GM12875 (cell line): ENCODE data around the gene ASTN2.
"Not testable (repeated sequence)": the region's sequence is repeated elsewhere in the genome, so short reads cannot be mapped to it uniquely, and the experiment has no call there.

Experiments
- H3K4me3 ChIP-seq: one replicate; pipeline ENCODE4 v1.5.1; 2011; ENCODE audit warnings: low read depth, low read length, control low read depth
- TF ChIP-seq, protein P1 (sequence below): IDR thresholded peaks from 2 replicates; pipeline ENCODE4 v1.5.1; 2011; ENCODE audit warnings: low read depth, mild to moderate bottlenecking, control low read depth, inconsistent platforms, low read length, moderate library complexity, borderline replicate concordance; ENCODE audit not compliant: insufficient read depth

Gene ASTN2

GRCh38 chr9:116843863-116844620 is 570.8 kb downstream of the ASTN2 start:
- TF ChIP-seq, protein P1, sequence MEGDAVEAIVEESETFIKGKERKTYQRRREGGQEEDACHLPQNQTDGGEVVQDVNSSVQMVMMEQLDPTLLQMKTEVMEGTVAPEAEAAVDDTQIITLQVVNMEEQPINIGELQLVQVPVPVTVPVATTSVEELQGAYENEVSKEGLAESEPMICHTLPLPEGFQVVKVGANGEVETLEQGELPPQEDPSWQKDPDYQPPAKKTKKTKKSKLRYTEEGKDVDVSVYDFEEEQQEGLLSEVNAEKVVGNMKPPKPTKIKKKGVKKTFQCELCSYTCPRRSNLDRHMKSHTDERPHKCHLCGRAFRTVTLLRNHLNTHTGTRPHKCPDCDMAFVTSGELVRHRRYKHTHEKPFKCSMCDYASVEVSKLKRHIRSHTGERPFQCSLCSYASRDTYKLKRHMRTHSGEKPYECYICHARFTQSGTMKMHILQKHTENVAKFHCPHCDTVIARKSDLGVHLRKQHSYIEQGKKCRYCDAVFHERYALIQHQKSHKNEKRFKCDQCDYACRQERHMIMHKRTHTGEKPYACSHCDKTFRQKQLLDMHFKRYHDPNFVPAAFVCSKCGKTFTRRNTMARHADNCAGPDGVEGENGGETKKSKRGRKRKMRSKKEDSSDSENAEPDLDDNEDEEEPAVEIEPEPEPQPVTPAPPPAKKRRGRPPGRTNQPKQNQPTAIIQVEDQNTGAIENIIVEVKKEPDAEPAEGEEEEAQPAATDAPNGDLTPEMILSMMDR, result no peak
- no peak overlapping the region for H3K4me3 ChIP-seq

DNA sequence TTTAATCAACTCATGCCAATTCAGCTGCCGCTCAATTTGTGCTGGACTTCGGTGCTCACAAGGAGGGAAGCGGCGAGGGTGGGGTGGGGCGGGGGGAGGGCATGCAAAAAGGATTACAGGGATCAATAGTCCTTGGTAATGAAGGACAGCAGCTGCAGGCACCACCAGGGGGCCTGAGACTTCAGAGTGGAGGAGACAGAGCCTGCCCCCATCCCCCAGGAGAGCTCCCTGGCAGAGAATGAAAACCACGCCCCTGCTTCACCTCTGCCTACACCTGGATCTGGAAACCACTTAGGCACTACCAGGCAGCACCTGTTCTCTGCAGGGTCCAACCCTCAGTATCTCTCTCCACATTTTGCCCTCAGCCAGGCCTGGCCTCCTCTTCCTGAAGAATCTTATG is 572.2 kb downstream of the ASTN2 start:
- TF ChIP-seq, protein P1, result peak; percentile 22; the same call in 1 of the 2 replicates
- no peak overlapping the region for H3K4me3 ChIP-seq

GRCh38 chr9:116838468-116838867 is 576.4 kb downstream of the ASTN2 start:
- not testable (repeated sequence) for H3K4me3 ChIP-seq

- H3K4me3 ChIP-seq, result no peak overlapping the region
- TF ChIP-seq, protein P1, result no peak
Measured at GRCh38 chr9:116837018-116837989, 577.6 kb downstream of the ASTN2 start.

GRCh38 chr9:116830321-116830720 is 584.5 kb downstream of the ASTN2 start:
- H3K4me3 ChIP-seq, result not testable (repeated sequence)

DNA sequence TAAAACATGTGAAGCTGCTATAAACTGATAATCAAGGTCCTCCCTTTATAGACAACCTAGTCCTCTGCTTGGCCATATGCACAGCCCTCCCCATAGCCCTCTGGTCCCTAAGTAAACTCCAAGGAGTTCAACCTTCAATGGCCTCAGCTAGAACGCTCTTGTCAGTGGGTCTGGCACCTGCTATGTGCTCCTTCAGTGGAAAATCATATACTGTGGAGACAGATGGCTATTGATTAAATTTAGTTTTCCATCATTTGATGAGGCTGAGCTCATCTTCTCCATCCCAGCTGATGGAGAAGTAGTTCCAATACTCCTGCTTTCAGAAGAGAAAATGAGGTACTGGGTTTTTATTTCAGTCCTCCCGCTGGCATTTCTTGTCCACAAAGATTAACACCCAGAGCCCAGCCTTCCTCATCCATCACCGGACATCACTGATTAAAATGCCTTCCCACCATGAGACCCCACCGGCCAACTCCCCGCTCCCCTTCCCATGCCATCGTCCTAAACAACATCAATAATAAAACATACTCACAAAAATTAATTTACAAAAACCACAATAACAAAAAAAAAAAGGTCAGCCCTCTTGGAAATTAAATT is 593.1 kb downstream of the ASTN2 start:
- TF ChIP-seq, protein P1, result no peak
- no peak overlapping the region for H3K4me3 ChIP-seq

GRCh38 chr9:116819116-116819515 is 595.7 kb downstream of the ASTN2 start:
- TF ChIP-seq, protein P1, result no peak
- no peak overlapping the region for H3K4me3 ChIP-seq
